Astrocyte (in vitro differentiated cells and primary cell): ENCODE data around the gene LGI2. TPM values are rescaled to one million over a fixed set of nuclear protein-coding genes. Genes with fewer than 3 reads are reported as not detected.

Experiments
- DNase-seq: peaks from one replicate; pipeline ENCODE4 v3.0.0-alpha.2; 2010; ENCODE audit warnings: low read depth
- FAIRE-seq: peaks from 2 replicates; lab custom pipeline; 2011; peaks lifted over from hg19 to GRCh38; lab: Jason Lieb, UNC
- H2AFZ ChIP-seq: 2 replicates; pipeline ENCODE4 v1.6.0; 2012; ENCODE audit warnings: low read depth, low read length, inconsistent platforms
- H3K27ac ChIP-seq: 2 replicates; pipeline ENCODE4 v1.5.1; 2011; ENCODE audit warnings: low read depth, low read length, inconsistent platforms
- H3K27me3 ChIP-seq: 2 replicates; pipeline ENCODE4 v1.6.0; 2011; ENCODE audit warnings: low read length, inconsistent platforms; ENCODE audit not compliant: insufficient read depth
- H3K36me3 ChIP-seq: 2 replicates; pipeline ENCODE4 v1.5.1; 2011; ENCODE audit warnings: low read length, inconsistent platforms; ENCODE audit not compliant: insufficient read depth
- H3K4me1 ChIP-seq: 2 replicates; pipeline ENCODE4 v1.5.1; 2011; ENCODE audit warnings: low read length, inconsistent platforms; ENCODE audit not compliant: insufficient read depth
- H3K4me2 ChIP-seq: 2 replicates; pipeline ENCODE4 v1.6.0; 2012; ENCODE audit warnings: low read length, inconsistent platforms
- H3K4me3 ChIP-seq: 2 replicates; pipeline ENCODE4 v1.5.1; 2011; ENCODE audit warnings: low read depth, mild to moderate bottlenecking, low read length, inconsistent platforms; ENCODE audit not compliant: insufficient read depth
- H3K79me2 ChIP-seq: 2 replicates; pipeline ENCODE4 v1.6.0; 2012; ENCODE audit warnings: mild to moderate bottlenecking, low read length, inconsistent platforms; ENCODE audit not compliant: insufficient read depth
- H3K9ac ChIP-seq: 2 replicates; pipeline ENCODE4 v1.6.0; 2012; ENCODE audit warnings: mild to moderate bottlenecking, low read length, inconsistent platforms
- H3K9me3 ChIP-seq: 2 replicates; pipeline ENCODE4 v1.5.1; 2012; ENCODE audit warnings: low read depth, mild to moderate bottlenecking, low read length, inconsistent platforms; ENCODE audit not compliant: insufficient read depth
- H4K20me1 ChIP-seq: 2 replicates; pipeline ENCODE4 v1.6.0; 2012; ENCODE audit warnings: low read length, inconsistent platforms; ENCODE audit not compliant: insufficient read depth
- H3K27ac Mint-ChIP-seq: one replicate; pipeline ENCODE4 v1.8.0; 2021; ENCODE audit warnings: mild to moderate bottlenecking, mixed read lengths; ENCODE audit not compliant: unreplicated experiment
- H3K27me3 Mint-ChIP-seq: one replicate; pipeline ENCODE4 v1.8.0; 2021; ENCODE audit warnings: low read depth, mixed read lengths; ENCODE audit not compliant: unreplicated experiment
- H3K36me3 Mint-ChIP-seq: one replicate; pipeline ENCODE4 v1.8.0; 2021; ENCODE audit warnings: low read depth, mixed read lengths; ENCODE audit not compliant: unreplicated experiment
- H3K4me1 Mint-ChIP-seq: one replicate; pipeline ENCODE4 v1.8.0; 2021; ENCODE audit warnings: low read depth, mixed read lengths; ENCODE audit not compliant: unreplicated experiment
- H3K4me3 Mint-ChIP-seq: one replicate; pipeline ENCODE4 v1.8.0; 2021; ENCODE audit warnings: mild to moderate bottlenecking, moderate library complexity, mixed read lengths; ENCODE audit not compliant: unreplicated experiment
- H3K9me3 Mint-ChIP-seq: one replicate; pipeline ENCODE4 v1.8.0; 2021; ENCODE audit warnings: mild to moderate bottlenecking, mixed read lengths; ENCODE audit not compliant: unreplicated experiment
- EZH2 ChIP-seq: IDR thresholded peaks from 2 replicates; pipeline ENCODE4 v1.6.1; 2012; ENCODE audit warnings: mild to moderate bottlenecking, low read length, inconsistent platforms; ENCODE audit not compliant: insufficient read depth
- total RNA-seq: library from RNA; stranded (reverse); gene quantifications from 2 replicates; pipeline ENCODE4 v1.2.1, GENCODE V29; 2021
- TF ChIP-seq, protein P1 (sequence below): IDR thresholded peaks from 2 replicates; pipeline ENCODE4 v1.5.1; 2011; ENCODE audit warnings: low read depth, mild to moderate bottlenecking, inconsistent platforms, low read length, moderate library complexity; ENCODE audit not compliant: insufficient read depth

The LGI2 gene
- total RNA-seq, 1 donor from 2014 or later, result 0.27 TPM

DNA sequence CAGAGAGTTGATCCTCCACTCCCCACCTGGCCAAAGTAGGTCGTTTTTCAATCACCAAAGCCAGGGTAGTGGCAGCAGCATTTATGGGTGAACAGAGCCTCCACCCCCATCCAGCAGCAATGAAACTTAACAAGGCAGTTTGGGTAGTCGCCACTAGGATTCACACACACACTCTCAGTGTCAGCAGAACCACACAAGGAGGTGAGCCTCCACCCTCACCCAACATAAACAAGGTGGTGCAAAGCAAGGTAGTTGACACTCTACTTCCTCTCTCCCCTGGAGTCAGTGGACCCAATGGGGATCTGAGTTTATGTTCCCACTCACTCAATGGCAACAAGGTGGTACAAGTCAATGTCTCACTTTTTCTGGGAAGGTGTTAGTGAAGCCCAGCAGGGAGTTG lies 67.5 kb downstream of the LGI2 start:
- H3K9me3 Mint-ChIP-seq, result peaks cover 4% of the 10 kb centered on the region
- Histone ChIP-seq H3K36me3 (no peaks in the 10 kb centered on the region), H3K4me1 (no peaks in the 10 kb centered on the region), H2AFZ (no peak overlapping the region), H3K4me3 (no peak overlapping the region), H4K20me1 (no peaks in the 10 kb centered on the region), H3K4me2 (no peak overlapping the region), H3K27ac (no peak overlapping the region), H3K27me3 (peaks cover 2% of the 10 kb centered on the region), H3K9me3 (peaks cover 9% of the 10 kb centered on the region), H3K9ac (no peak overlapping the region), H3K79me2 (no peaks in the 10 kb centered on the region)
- H3K27ac Mint-ChIP-seq, result no peak overlapping the region
- FAIRE-seq (no peak), DNase-seq (no peak)
- H3K4me1 Mint-ChIP-seq, result no peaks in the 10 kb centered on the region
- H3K36me3 Mint-ChIP-seq, result no peaks in the 10 kb centered on the region
- H3K27me3 Mint-ChIP-seq, result no peaks in the 10 kb centered on the region
- H3K4me3 Mint-ChIP-seq, result no peak overlapping the region
- TF ChIP-seq, protein P1, sequence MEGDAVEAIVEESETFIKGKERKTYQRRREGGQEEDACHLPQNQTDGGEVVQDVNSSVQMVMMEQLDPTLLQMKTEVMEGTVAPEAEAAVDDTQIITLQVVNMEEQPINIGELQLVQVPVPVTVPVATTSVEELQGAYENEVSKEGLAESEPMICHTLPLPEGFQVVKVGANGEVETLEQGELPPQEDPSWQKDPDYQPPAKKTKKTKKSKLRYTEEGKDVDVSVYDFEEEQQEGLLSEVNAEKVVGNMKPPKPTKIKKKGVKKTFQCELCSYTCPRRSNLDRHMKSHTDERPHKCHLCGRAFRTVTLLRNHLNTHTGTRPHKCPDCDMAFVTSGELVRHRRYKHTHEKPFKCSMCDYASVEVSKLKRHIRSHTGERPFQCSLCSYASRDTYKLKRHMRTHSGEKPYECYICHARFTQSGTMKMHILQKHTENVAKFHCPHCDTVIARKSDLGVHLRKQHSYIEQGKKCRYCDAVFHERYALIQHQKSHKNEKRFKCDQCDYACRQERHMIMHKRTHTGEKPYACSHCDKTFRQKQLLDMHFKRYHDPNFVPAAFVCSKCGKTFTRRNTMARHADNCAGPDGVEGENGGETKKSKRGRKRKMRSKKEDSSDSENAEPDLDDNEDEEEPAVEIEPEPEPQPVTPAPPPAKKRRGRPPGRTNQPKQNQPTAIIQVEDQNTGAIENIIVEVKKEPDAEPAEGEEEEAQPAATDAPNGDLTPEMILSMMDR, result no peak
- TF ChIP-seq EZH2, result no peak

DNA sequence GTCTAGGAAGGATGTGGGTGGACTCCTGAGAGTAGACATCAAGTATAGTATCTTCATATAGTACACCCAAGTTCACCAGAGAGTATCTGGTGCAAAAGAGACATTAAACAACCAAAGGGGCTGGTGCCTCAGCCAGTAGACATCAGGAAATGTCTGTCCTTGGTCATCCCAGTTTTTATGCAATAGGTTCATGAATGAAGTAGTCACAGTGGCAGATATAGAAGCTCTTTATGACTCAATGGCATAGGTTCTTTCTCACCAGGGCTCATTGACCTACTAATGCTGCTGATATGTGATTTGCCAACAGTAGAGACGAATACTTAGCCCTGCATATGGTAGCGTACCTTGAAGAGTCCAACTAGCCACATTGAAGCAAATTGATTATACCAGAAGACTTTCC lies 72.9 kb downstream of the LGI2 start:
- Histone ChIP-seq H4K20me1 (no peaks in the 10 kb centered on the region), H3K9me3 (no peaks in the 10 kb centered on the region), H2AFZ (no peak overlapping the region), H3K36me3 (no peaks in the 10 kb centered on the region), H3K4me3 (no peak overlapping the region), H3K27me3 (peaks cover 4% of the 10 kb centered on the region), H3K4me1 (no peaks in the 10 kb centered on the region), H3K9ac (no peak overlapping the region), H3K27ac (no peak overlapping the region), H3K4me2 (no peak overlapping the region), H3K79me2 (no peaks in the 10 kb centered on the region)
- TF ChIP-seq, protein P1, result no peak
- no peak overlapping the region for H3K27ac Mint-ChIP-seq
- DNase-seq, result no peak
- no peaks in the 10 kb centered on the region for H3K27me3 Mint-ChIP-seq
- no peak overlapping the region for H3K4me3 Mint-ChIP-seq
- no peak for FAIRE-seq
- H3K9me3 Mint-ChIP-seq, result peaks cover 3% of the 10 kb centered on the region
- no peaks in the 10 kb centered on the region for H3K36me3 Mint-ChIP-seq
- no peaks in the 10 kb centered on the region for H3K4me1 Mint-ChIP-seq

DNA sequence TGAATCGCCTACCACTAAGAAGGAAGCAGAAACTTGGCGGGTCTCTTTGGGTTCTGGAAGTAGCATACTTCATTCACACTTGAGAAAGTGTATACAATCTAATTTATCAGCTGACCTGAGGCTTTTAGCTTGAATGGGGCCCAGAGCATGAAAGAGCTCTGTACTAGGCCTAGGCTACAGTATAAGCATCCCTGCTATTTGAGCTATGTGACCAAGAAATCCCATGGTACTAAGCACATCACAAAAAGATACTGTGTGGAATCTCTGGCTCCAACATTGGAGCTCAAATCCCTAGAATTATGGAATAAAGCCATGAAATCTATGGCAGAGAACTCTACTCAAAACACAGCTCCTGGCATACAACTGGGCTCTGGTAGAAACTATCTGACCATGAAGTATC lies 74.0 kb downstream of the LGI2 start:
- Histone ChIP-seq H4K20me1 (no peaks in the 10 kb centered on the region), H3K4me3 (no peak overlapping the region), H3K27me3 (peaks cover 4% of the 10 kb centered on the region), H3K79me2 (no peaks in the 10 kb centered on the region), H3K4me1 (no peaks in the 10 kb centered on the region), H3K27ac (no peak overlapping the region), H3K36me3 (no peaks in the 10 kb centered on the region), H3K4me2 (no peak overlapping the region), H3K9ac (no peak overlapping the region), H2AFZ (no peak overlapping the region), H3K9me3 (no peaks in the 10 kb centered on the region)
- no peaks in the 10 kb centered on the region for H3K27me3 Mint-ChIP-seq
- no peak overlapping the region for H3K4me3 Mint-ChIP-seq
- peaks cover 3% of the 10 kb centered on the region for H3K9me3 Mint-ChIP-seq
- DNase-seq (no peak), FAIRE-seq (no peak)
- no peak overlapping the region for H3K27ac Mint-ChIP-seq
- H3K36me3 Mint-ChIP-seq, result no peaks in the 10 kb centered on the region
- TF ChIP-seq EZH2, result no peak
- TF ChIP-seq, protein P1, result no peak
- no peaks in the 10 kb centered on the region for H3K4me1 Mint-ChIP-seq
